HG03469 (cell line): ENCODE results near the gene METTL22.

Experiments
- ATAC-seq: cut with Tn5 transposase; IDR thresholded peaks from one replicate; pipeline ENCODE4 v1.9.1; 2021; ENCODE audit warnings: mild to moderate bottlenecking, moderate library complexity, moderate number of reproducible peaks; ENCODE audit not compliant: unreplicated experiment

Gene METTL22

DNA sequence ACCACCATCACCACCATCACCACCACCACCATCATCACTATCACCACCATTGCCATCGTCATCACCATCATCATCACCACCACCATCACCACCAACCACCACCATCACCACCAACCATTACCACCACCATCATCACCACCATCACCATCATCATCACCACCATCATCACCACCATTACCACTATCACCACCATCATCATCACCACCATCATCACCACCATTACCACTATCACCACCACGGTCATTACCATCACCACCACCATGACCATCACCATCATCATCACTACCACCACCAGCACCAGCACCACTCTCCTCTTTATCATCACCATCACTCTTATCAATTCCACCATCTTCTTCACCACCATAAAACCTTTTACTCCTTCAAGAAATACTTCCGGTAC, 30.0 kb upstream of the METTL22 start:
- no peak for ATAC-seq

DNA sequence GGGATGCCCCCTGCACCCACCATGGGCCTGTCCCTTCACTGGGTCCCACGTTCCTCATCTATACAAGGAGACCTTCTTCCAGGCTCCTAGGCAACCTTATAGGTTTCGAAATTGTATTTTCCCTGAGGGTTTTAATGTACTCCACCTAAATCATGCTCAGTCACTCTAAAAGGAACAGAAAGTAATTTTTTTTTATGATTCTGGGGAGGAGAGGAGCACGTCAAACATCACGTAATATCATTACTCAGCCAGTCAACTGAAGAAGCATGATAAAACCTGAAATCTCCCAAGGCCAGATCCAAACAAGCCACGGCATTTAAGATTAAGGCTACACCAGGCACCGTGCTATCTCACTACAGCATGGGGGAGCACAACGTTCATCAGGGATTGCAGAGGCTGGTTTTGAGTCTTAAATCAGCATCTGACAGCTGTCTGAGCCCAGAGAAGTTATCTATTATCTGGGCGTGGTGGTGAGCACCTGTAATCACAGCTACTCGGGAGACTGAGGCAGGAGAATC, 27.3 kb upstream of the METTL22 start:
- no peak for ATAC-seq

DNA sequence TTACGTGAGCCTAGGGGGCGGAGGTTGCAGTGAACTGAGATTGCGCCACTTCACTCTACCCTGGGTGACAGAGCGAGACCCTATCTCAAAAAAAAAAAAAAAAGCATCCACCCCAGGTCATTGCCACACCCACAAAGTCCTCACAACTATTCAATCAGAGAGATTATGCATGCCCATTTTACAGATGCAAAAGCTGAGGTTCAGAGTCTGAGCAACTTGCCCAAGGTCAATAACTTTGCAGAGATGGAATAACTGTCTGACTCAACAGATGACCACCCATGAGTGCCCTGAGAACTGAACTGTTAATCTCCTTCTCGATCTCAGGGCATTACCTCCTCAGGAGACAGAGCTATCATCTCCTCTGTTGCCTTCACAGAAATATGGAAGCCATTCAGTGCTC, 25.7 kb upstream of the METTL22 start:
- no peak for ATAC-seq

DNA sequence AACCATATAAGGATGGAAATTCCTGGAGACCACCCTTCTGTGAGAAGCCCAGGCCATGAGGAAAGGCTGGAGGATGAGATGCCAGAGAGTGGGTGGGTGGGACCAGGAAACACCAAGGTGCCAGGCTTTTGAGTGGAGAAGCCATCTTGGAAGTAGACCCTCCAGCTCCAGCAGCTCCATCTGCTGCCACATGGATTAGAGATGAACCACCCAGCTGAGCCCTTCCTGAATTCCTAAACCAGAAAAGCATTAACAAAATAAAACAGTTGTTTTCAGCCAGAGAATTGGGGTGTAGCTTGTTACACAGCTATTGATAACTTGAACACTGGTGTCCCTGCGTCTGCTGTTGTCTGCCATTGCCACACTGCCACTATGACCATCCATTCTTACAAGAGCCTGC, 24.9 kb upstream of the METTL22 start:
- ATAC-seq = no peak

DNA sequence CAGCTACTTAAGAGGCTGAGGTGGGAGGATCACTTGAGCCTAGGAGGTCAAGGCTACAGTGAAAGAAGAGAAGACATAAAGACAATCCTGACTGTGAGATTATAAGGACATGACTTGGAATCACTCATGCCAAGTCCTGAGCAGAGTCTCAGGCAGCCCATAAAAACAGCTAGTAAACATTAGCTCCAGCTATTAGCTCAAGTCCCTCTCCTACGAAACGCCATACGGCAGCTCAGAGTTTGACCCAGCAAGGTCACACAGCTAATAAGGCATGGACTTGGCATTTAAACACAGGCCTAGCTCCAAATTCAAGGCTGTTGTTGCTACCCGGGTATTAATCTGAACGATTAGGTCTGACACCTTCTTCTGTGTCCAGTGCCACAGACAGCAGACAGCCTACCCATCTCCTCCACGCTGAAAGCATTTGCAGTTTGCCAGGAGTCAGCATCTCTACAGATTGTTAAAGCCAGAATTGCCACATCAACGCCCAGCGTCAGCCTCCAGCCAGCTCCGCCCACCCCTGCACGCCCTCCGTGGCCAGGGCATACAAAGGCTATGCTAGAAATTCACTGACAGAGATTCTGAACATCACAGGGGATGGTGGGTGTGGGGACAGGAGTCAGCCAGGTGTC, 21.2 kb upstream of the METTL22 start:
- no peak for ATAC-seq

DNA sequence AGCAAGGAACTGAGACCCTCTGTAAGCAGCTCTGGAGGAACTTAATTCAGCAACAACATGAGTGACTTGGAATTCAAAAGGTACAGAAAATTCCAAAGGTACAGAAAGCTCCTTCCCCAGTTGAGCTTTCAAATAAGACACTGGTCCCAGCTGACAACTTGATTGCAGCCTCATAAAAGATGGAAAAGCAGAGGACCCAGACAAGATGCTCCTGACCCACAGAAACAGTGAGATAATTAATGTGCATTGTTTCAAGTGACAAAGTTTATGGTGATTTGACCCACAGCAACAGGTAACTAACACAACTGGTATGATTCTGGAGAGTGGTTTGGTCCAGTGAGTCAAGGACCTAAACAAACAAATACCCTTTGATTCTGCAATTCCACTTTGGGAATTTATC, 15.9 kb upstream of the METTL22 start:
- ATAC-seq = no peak

DNA sequence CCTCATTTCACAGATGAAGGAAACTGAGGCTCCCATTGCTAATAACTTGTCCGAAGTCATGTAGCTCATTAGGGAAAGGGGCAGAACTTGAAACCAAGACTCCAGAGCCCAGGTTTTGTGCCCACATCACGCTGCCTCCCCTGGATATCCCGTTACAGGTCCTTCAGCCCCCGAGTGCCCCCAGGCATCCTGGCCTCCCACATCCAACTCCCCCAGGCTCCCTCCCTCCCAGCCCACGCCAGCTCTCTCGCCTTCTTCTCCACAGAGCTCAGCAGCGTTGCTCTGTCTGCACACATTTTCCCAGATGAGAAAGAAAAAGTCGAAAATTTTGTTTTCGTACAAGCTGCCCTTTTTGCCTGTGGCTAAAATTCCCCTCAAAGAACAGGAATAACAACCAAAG, 14.3 kb upstream of the METTL22 start:
- ATAC-seq = no peak

DNA sequence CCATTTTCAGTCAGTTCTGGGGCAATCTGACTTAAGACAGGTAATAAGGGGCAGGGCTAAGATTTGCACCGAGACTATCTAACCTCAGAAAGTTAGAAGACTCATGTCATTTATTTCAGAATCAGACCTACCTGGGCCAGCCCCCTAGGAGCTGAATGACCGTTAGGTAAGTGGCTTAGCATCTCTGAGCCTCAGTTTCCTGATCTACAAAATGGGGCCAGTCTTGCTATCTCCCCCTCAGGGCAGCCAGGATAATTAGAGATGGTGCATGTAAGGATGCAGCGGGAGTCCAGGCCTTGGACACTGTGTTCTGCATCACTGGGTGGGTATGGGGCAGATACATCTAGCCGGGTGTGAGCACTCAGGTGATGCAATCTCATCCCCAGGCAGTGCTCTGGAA, 10.4 kb upstream of the METTL22 start:
- no peak for ATAC-seq

DNA sequence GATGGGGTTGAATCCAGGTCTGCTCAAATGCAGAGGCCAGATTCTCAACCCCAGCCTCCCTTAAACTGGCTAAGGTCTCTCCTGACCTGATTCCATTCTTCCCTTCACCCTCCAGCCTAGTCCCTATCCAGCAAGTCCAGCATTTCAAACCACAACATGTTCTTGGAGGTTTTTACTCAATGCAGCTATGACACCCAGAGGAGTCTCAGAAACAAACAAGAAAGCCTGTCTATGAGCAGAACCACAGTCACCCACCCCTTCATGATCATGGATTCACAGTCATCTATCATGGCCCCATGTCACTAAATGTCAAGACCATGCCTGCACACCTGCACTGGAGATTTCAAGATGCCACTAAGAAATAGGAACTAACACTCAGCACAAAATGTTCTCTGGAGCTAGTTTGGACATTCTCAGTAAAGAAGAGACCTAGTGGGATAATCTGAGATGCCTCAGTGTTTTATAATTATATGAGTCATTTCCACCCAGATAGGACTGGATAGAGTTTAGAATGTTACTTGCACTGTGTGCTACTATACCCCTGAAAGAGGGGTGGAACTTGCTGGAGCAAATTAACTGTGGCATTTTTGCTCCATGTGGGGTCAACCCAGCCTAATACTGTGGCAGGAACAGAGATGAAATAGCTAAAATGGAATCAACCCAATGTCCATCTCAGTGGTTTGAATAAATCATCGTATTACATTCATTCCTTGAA, 9.5 kb upstream of the METTL22 start:
- ATAC-seq = no peak

DNA sequence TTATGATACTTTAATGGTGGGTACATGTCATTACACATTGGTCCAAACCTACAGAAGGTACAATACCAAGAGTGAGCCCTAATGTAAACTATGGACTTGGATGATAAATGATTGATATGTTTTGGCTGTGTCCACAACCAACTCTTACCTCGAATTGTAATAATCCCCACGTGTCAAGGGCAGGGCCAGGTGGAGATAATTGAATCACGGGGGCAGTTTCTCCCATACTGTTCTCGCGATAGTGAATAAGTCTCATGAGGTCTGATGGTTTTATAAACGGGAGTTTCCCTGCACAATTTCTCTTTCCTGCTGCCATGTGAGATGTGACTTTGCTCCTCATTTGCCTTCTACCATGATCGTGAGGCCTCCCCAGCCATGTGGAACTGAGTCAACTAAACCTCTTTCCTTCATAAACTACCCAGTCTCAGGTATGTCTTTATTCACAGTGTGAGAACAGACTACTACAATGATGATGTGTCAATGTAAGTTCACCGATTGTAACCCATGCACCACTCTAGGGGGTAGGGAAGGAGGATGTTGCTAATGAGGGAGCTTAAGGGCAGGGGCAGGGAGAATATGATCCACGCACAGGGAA, 7.0 kb upstream of the METTL22 start:
- no peak for ATAC-seq

DNA sequence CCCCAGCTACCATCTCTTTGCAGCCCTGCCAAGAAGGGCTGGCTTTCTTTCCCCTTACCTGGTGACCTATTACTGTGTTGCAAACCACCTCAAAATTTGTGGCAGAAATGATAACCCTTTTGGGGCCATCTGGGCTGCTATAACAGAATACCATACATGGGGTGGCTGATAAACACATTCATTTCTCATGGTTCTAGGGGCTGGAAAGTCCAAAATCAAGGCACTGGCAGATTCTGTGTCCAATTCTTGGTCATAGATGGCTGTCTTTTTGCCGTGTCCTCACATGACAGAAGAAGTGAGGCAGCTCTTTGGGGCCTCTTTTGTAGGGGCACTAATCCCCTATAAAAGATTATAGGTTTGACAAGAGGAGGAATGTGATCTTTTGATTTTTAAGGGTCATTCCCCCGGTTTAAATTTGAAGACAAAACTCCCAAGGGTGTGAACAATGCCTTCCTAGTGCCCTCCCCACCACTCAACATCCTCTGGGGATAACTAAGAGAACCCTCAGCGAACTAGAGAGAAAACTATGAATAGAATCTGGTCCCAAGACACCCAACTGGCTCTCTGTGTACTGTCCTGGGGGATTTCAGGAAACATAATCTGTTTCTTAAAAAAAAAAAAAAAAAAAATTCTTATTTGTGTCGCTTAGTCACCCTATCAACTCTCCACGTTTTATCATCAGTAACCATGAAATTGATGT, 1.7 kb upstream of the METTL22 start:
- ATAC-seq = no peak

DNA sequence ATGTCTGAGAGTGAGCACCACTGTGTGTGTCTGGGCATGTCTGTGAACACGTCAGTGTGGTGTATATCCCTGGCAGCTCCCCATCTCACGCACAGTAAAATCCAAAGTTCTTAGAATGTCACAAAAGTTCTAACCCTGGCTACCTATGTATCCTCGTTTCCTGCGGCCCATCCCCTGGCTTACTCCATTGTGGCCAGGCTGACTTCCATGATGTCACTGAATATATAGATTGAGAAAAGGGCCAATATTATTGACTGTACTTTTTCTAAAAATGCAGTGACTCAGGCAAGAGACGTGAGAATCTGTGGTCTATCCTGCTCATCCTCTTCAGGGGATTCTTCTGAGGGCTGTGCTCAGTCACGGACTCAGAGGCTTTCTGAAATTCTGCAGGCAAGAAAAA, 963 bp upstream of the METTL22 start:
- ATAC-seq = no peak

DNA sequence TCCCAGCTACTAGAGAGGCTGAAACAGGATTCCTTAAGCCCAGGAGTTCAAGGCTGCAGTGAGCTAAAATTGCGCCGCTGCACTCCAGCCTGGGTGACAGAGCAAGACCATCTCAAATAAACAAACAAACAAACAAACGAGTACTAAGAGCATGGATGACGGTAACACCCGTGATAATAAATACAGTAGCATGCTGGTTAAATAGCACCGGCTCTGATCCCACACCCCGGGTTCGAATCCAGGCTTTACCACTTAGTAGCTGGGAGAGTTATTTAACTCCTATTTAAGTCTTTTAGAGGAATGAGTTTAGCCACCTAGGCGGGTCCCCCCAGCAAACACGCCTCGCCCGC, 301 bp upstream of the METTL22 start:
- ATAC-seq = no peak

DNA sequence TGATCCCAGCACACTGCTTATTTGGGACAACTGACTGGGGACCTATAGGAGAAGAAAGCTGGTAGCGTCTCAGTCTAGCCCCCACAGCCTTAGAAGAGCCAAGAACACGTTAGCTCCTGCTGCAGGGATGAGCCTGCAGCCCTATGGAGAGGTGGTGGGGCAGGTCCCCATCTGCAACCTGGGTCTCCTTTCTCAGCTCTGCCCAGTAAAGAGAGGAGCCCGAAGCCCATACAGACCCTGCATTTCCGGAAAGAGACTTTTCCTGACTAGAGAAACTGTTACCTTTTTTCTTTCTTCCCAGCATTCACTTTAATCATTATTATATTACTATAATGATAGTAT, 788 bp downstream of the METTL22 start:
- no peak for ATAC-seq

DNA sequence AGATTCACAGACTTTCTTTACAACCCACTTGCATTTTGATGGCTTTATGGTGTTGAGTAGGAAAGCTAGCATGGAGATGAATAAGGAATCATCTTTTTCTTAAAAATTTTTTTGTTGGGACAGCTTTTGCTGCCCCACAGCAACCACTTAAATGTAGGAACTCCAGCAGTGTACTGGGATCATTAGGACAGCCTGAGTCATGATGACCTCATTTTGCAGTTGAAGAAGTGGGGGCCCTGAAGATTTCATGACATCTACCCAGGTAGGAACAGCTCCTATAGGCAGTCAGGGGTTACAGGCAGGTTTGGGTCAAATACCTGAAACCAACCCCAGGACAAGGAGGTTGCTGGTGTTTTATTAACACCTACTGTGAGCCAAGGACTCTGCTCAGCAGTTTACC, 2.1 kb downstream of the METTL22 start:
- ATAC-seq = no peak

DNA sequence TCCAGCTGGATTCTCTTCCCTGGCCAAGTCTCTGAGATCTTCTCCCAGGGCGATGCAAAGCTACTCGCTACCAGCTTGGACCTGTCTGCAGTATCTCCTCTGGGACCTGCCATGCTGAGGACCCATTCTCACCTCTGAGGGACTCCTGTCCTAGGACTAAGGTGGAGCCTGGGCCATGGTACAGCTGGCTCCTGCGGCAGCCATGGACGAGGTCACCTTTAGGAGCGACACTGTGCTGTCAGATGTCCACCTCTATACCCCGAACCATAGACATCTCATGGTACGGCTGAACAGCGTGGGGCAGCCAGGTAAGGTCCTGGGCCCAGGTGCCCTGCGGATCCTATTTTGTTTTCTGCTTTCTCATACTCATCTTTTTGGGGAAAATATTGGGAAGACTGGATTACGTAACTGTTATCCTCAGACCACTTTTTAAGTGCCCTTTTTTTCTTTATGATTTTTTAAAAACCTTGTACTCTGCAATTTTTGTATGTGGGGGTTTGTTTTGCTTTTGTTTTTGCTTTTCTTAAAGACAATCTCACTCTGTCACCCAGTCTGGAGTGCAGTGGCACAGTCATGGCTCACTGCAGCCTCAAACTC, 4.1 kb downstream of the METTL22 start:
- no peak for ATAC-seq

DNA sequence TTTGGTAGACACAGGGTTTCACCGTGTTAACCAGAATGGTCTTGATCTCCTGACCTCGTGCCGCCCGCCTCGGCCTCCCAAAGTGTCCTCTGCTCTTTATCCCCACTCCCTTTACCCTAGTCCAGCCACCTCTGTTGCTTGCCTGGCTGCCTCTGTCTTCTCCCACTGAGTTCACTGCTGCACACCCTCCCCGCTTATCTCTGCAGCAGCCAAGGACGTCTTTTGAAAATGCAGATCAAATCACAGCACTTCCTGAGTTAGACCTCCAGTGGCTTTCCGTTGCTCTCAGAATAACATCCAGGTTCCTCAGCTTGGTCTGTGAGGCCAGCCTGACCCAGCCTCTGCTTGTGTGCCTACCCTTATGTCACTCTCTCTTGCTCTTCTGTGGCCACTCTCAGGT, 5.4 kb downstream of the METTL22 start:
- no peak for ATAC-seq

DNA sequence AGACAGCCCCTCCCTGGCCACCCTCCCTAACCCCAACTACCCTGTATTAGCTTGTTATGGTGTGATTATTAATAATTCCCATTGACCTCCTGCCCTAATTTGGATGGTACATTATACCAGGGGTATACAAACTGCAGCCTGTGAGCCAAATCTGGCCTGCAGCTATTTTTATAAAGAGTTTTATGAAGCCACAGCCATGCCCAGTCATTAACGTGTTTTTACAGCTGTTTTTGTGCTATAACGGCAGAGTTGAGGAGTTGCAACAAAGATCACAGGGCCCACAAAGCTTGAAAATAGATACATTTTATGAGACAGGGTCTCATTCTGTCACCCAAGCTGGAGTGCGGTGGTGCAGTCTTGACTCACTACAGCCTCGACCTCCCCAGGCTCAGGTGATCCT, 6.0 kb downstream of the METTL22 start:
- no peak for ATAC-seq

DNA sequence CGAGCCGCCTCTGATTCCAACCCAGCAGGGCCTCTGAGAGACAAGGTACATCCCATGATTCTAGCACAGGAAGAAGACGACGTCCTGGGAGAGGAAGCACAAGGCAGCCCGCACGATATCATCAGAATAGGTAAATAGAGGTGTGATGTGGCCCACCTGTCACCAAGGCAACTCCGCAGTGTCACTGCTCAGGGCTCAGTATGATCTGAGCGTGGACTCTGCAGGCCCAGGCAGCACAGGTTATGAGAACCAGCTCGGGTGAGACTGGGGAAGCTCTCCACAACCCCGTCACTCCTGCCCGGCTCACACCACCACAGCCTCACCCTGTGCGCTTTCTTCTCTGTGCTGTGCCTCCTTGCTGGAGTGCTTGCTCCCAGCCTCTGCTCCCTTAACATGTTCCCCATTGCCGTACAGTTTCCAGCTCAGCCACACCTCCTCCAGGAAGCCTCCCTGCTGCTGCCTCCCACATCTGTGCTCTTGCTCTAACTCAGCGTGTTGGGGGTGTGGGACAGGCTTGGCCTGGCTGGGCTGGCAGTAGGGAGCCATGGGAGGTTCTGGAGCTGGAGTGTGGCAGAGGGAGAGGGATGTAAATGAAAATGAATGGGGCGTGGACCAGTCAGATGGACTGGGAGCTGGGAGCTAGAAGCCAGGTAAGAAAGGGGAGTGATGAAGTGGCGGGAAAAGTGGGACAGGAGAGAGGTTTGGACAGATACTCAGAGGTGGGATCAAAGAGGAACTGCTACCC, 7.7 kb downstream of the METTL22 start:
- ATAC-seq = no peak

DNA sequence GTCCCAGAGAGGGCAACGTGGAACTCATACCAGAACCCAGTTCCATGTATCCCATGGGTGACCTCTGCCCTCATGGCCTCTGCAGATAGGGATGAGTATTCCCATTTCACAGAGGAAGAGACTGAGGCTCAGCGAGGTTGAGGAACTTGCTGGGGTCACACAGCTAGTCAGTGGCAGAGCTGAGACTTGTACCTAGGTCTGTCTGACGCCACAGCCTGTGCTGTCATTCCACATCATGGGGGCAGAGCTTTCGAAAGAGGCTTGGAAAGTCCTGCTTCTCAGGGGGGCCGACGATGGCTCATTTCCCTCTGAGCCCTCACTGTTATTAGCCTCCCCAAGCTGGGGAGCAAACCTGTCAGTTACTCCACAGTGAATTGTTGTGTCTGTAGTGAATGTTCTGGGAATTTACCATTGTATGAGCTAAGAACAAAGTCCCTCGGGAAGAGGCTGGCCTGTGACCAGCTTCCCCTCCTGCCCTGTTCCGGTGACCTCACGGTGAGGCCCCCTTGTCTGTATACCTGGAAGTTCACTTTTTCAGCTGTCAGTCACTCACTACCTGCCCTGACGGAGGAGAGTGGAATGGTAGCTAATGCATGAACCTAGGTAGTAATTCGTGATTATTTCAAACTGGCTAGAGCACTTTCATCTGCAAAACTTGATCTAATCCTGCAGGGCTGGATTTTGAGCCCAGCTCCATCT, 8.9 kb downstream of the METTL22 start:
- no peak for ATAC-seq
